A673 (cell line): ENCODE data around the gene MRPL45. TPM values are rescaled to one million over a fixed set of nuclear protein-coding genes. Genes with fewer than 3 reads are reported as not detected.

Experiments used
- BruUV-seq: library from RNA; stranded (reverse); fragments of 400-500 nt; replicated peaks from 2 replicates; lab custom pipeline; 2021; lab: Mats Ljungman, UMichigan
- CTCF ChIA-PET: fragments of 300-600 bp; sonication (Branson Sonifier 250); formaldehyde crosslinking; loops from one replicate; lab custom pipeline; 2022; ENCODE audit warnings: antibody characterized with exemption; lab: Charles Lee
- POLR2A ChIA-PET: fragments of 300-600 bp; sonication (Branson Sonifier 250); formaldehyde crosslinking; loops from one replicate; lab custom pipeline; 2022; ENCODE audit warnings: antibody characterized with exemption; ENCODE audit not compliant: low non-redundant PET; lab: Charles Lee
- DNase-seq: peaks from one replicate; pipeline ENCODE4 v3.0.0-alpha.2; 2015; ENCODE audit warnings: low spot score
- H3K27ac ChIP-seq: fragments of 200-600 bp; sonication (generic); 2 replicates; pipeline ENCODE4 v1.5.1; 2016; ENCODE audit warnings: mixed run types, low read depth, mild to moderate bottlenecking, mixed read lengths, antibody characterized with exemption, low read length; ENCODE audit not compliant: poor library complexity, severe bottlenecking
- H3K27me3 ChIP-seq: fragments of 200-600 bp; sonication (generic); replicated peaks from 2 replicates; pipeline ENCODE4 v1.6.1; 2017; ENCODE audit warnings: mixed run types, low read depth, mild to moderate bottlenecking, mixed read lengths, antibody characterized with exemption, low read length; ENCODE audit not compliant: insufficient read depth, poor library complexity
- H3K36me3 ChIP-seq: fragments of 200-600 bp; sonication (generic); 2 replicates; pipeline ENCODE4 v1.6.1; 2016; ENCODE audit warnings: mixed run types, mild to moderate bottlenecking, mixed read lengths, antibody characterized with exemption, low read length; ENCODE audit not compliant: insufficient read depth, poor library complexity, severe bottlenecking
- H3K4me1 ChIP-seq: fragments of 200-600 bp; sonication (generic); 2 replicates; pipeline ENCODE4 v1.6.1; 2017; ENCODE audit warnings: mixed run types, mild to moderate bottlenecking, mixed read lengths, antibody characterized with exemption, low read length; ENCODE audit not compliant: insufficient read depth, poor library complexity, severe bottlenecking
- H3K4me3 ChIP-seq: fragments of 200-600 bp; sonication (generic); 2 replicates; pipeline ENCODE4 v1.5.1; 2016; ENCODE audit warnings: low read depth, mixed run types, mild to moderate bottlenecking, mixed read lengths, low read length; ENCODE audit not compliant: poor library complexity, severe bottlenecking
- H3K9me3 ChIP-seq: fragments of 200-600 bp; sonication (generic); 2 replicates; pipeline ENCODE4 v1.6.1; 2016; ENCODE audit warnings: mixed run types, low read depth, mild to moderate bottlenecking, mixed read lengths, antibody characterized with exemption, low read length; ENCODE audit not compliant: poor library complexity, severe bottlenecking
- CTCF ChIP-seq: fragments of 300-800, 200-600 bp; sonication (generic); conservative IDR thresholded peaks from 2 replicates; pipeline ENCODE4 v1.5.1; 2017; ENCODE audit warnings: low read depth, mild to moderate bottlenecking, antibody characterized with exemption, low read length, moderate library complexity, mixed read lengths
- EZH2 ChIP-seq: fragments of 200-600 bp; sonication (generic); IDR thresholded peaks from 2 replicates; pipeline ENCODE4 v1.6.1; 2017; ENCODE audit warnings: borderline replicate concordance, low read depth, mild to moderate bottlenecking, mixed read lengths, antibody characterized with exemption, low read length; ENCODE audit not compliant: poor library complexity, severe bottlenecking
- intact Hi-C: fragments of 100-400 bp; cut with micrococcal nuclease; formaldehyde crosslinking; loops from one replicate; pipeline ENCODE4 v1.10.0; 2022; ENCODE audit not compliant: unreplicated experiment
- total RNA-seq: library from RNA; stranded (reverse); gene quantifications from 2 replicates; pipeline ENCODE4 v1.2.3, GENCODE V29; 2021

Gene MRPL45
- total RNA-seq, 1 experiment from 2014 or later: 34.4 TPM

- Histone ChIP-seq H3K36me3 (no peaks in the 10 kb centered on the region), H3K4me1 (no peaks in the 10 kb centered on the region), H3K4me3 (no peak overlapping the region), H3K9me3 (no peaks in the 10 kb centered on the region), H3K27ac (no peak overlapping the region), H3K27me3 (no peaks in the 10 kb centered on the region)
- POLR2A ChIA-PET: no interaction called here
- CTCF ChIA-PET: no interaction called here
- no TSS peak for BruUV-seq
- TF ChIP-seq EZH2: no peak
- no peak for TF ChIP-seq CTCF
- intact Hi-C loops: no loop called here
- no peak for DNase-seq
These were observed 18.5 kb downstream of the MRPL45 start for GRCh38 chr17:38315497-38315896.

GRCh38 chr17:38317081-38317480 is 20.1 kb downstream of the MRPL45 start:
- no peaks in the 10 kb centered on the region for H3K27me3 ChIP-seq
- no peak for DNase-seq
- H3K27ac ChIP-seq: no peak overlapping the region
- no TSS peak for BruUV-seq
- no peaks in the 10 kb centered on the region for H3K4me1 ChIP-seq
- no peaks in the 10 kb centered on the region for H3K9me3 ChIP-seq
- TF ChIP-seq EZH2 (no peak), CTCF (no peak)
- ChIA-PET CTCF (no interaction called here), POLR2A (no interaction called here)
- intact Hi-C loops: no loop called here
- no peaks in the 10 kb centered on the region for H3K36me3 ChIP-seq
- no peak overlapping the region for H3K4me3 ChIP-seq

GRCh38 chr17:38320482-38320881 is 23.5 kb downstream of the MRPL45 start:
- Histone ChIP-seq H3K4me1 (no peaks in the 10 kb centered on the region), H3K36me3 (no peaks in the 10 kb centered on the region), H3K4me3 (no peak overlapping the region), H3K27me3 (no peaks in the 10 kb centered on the region), H3K9me3 (no peaks in the 10 kb centered on the region), H3K27ac (no peak overlapping the region)
- no TSS peak for BruUV-seq
- intact Hi-C loops: no loop called here
- TF ChIP-seq EZH2: no peak
- no peak for TF ChIP-seq CTCF
- ChIA-PET POLR2A (no interaction called here), CTCF (no interaction called here)
- DNase-seq: no peak
